Tibial nerve (tissue), 3 donors: Measurements from ENCODE around the gene DGKQ.

ENCODE experiments used
- CTCF ChIP-seq, 5 experiments: fragments of 200-600 bp in 3 of 5; fragments of 450-650 bp in 2 of 5; sonication (generic) in 3 of 5; IDR thresholded peaks; one replicate each; pipeline ENCODE4 v1.5.1; 2016 to 2019; ENCODE audit warnings: antibody characterized with exemption in 5 of 5, mild to moderate bottlenecking in 3 of 5, moderate library complexity in 2 of 5
- POLR2A ChIP-seq, 2 donors: fragments of 450-650 bp; IDR thresholded peaks; one replicate each; pipeline ENCODE4 v1.6.1; 2017; ENCODE audit warnings: antibody characterized with exemption in 2 of 2, mild to moderate bottlenecking in 2 of 2, moderate library complexity in 2 of 2

GRCh38 chr4:915595-915994 lies 57.8 kb downstream of the DGKQ start:
- TF ChIP-seq CTCF (IDR thresholded peaks at IDR 0.05) = no peak
- no peak for TF ChIP-seq POLR2A (IDR thresholded peaks at IDR 0.05)
